ENCODE data around the gene ARRDC3. TPM values are rescaled to one million over a fixed set of nuclear protein-coding genes. Genes with fewer than 3 reads are reported as not detected.

ARRDC3 gene
- total RNA-seq, 1 experiment from 2014 or later = 32.0 TPM

DNA sequence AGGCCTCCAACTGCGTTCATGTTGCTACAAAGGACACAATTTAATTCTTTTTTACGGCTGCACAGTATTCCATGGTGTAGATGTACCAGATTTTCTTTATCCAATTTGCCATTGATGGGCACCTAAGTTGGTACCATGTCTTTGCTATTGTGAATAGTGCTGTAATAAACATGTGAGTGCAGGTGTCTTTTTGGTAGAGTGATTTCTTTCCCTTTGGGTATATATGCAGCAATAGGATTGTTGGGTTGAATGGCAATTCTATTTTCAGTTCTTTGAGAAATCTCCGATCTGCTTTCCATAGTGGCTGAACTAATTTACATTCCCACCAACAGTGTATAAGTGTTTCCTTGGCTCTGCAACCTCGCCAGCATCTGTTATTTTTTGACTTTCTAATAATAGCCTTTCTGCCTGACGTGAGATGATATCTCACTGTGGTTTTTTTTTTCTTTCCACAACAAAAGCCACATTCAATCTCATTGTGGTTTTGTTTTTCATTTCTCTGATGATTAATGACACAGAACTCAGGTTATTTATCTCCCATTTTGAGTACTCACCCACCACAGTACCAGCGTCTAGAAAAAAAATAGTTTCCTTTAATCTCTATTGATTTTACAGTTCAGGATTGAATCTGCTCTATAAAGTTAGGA is 21.9 kb downstream of the ARRDC3 start:
- no peak for DNase-seq
- ChIA-PET POLR2A (ENCODE audit: unreplicated experiment) (no interaction called here), CTCF (interaction anchor here (0.6 kb wide), 1 partner anchor 499 kb away, joined by 3 read pairs; no protein-coding TSS in a partner anchor)
- intact Hi-C loops (cut with micrococcal nuclease; ENCODE audit: unreplicated experiment) = no loop called here
- no peak overlapping the region for H3K4me3 ChIP-seq
- TF ChIP-seq EZH2 (IDR thresholded peaks at IDR 0.05; ENCODE audit: low read depth) = no peak
- TF ChIP-seq, protein P1, sequence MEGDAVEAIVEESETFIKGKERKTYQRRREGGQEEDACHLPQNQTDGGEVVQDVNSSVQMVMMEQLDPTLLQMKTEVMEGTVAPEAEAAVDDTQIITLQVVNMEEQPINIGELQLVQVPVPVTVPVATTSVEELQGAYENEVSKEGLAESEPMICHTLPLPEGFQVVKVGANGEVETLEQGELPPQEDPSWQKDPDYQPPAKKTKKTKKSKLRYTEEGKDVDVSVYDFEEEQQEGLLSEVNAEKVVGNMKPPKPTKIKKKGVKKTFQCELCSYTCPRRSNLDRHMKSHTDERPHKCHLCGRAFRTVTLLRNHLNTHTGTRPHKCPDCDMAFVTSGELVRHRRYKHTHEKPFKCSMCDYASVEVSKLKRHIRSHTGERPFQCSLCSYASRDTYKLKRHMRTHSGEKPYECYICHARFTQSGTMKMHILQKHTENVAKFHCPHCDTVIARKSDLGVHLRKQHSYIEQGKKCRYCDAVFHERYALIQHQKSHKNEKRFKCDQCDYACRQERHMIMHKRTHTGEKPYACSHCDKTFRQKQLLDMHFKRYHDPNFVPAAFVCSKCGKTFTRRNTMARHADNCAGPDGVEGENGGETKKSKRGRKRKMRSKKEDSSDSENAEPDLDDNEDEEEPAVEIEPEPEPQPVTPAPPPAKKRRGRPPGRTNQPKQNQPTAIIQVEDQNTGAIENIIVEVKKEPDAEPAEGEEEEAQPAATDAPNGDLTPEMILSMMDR (conservative IDR thresholded peaks at IDR 0.05) = no peak
- H3K79me2 ChIP-seq (ENCODE audit: low read depth) = no peaks in the 10 kb centered on the region
- no peaks in the 10 kb centered on the region for H3K9me3 ChIP-seq (ENCODE audit: insufficient read depth, low read depth)
- no peak overlapping the region for H3K4me2 ChIP-seq
- H3K4me1 ChIP-seq (replicated peaks; ENCODE audit: insufficient read depth) = peaks cover 26% of the 10 kb centered on the region
- no peaks in the 10 kb centered on the region for H3K36me3 ChIP-seq (ENCODE audit: low read depth)
- H4K20me1 ChIP-seq (ENCODE audit: insufficient read depth) = no peaks in the 10 kb centered on the region
- H3K27me3 ChIP-seq (ENCODE audit: insufficient read depth, low read depth) = no peaks in the 10 kb centered on the region
- BruUV-seq (replicated peaks) = no TSS peak
- no peak overlapping the region for H3K27ac ChIP-seq
- H3K9me2 ChIP-seq (ENCODE audit: insufficient read depth) = no peaks in the 10 kb centered on the region
- H3F3A ChIP-seq (ENCODE audit: insufficient read depth, low read depth) = peaks cover 8% of the 10 kb centered on the region; the same call in 1 of the 2 replicates
- no peak overlapping the region for H2AFZ ChIP-seq

DNA sequence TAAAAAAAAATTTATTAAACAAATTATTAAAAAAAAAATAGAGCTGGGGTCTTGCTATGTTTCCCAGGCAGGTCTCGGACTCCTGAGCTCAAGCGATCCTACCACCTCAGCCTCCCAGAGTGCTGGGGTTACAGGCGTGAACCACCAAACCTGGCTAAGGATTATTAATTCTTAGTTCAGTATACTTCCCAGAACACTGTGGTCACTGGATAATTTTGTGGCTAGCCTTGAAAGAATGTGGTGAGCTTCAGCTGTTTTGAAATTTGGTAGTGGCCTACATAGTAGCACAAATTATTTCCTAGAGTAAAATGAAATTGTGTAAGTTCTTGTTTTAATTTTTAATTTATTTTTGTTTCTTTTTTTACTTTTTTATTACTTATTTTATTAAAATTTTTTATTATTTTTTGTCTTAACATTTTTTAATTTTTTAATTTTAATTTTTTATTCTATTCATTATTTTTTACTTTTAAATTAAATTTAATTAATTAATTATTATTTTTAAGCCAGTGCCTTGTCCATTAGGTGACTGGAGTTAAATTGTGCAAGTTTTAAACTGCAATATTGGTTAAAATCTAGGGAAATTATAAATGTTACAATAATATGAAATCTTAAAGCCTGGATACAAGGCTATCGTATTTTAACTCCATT is 23.0 kb downstream of the ARRDC3 start:
- intact Hi-C loops (cut with micrococcal nuclease; ENCODE audit: unreplicated experiment) = no loop called here
- BruUV-seq (replicated peaks) = no TSS peak
- H3K4me2 ChIP-seq = no peak overlapping the region
- H3K4me3 ChIP-seq = no peak overlapping the region
- CTCF ChIA-PET = interaction anchor here (0.6 kb wide), 1 partner anchor 223 kb away, joined by 3 read pairs; no protein-coding TSS in a partner anchor
- TF ChIP-seq, protein P1 (conservative IDR thresholded peaks at IDR 0.05) = no peak
- no peak for TF ChIP-seq EZH2 (IDR thresholded peaks at IDR 0.05; ENCODE audit: low read depth)
- H3K9me3 ChIP-seq (ENCODE audit: insufficient read depth, low read depth) = no peaks in the 10 kb centered on the region
- H3K27me3 ChIP-seq (ENCODE audit: insufficient read depth, low read depth) = no peaks in the 10 kb centered on the region
- H3F3A ChIP-seq (ENCODE audit: insufficient read depth, low read depth) = peaks cover 8% of the 10 kb centered on the region; the same call in 1 of the 2 replicates
- no peaks in the 10 kb centered on the region for H4K20me1 ChIP-seq (ENCODE audit: insufficient read depth)
- no peak overlapping the region for H3K27ac ChIP-seq
- H3K9me2 ChIP-seq (ENCODE audit: insufficient read depth) = no peaks in the 10 kb centered on the region
- no peak for DNase-seq
- H3K36me3 ChIP-seq (ENCODE audit: low read depth) = no peaks in the 10 kb centered on the region
- POLR2A ChIA-PET (ENCODE audit: unreplicated experiment) = no interaction called here
- no peak overlapping the region for H2AFZ ChIP-seq
- H3K79me2 ChIP-seq (ENCODE audit: low read depth) = no peaks in the 10 kb centered on the region
- peaks cover 26% of the 10 kb centered on the region for H3K4me1 ChIP-seq (replicated peaks; ENCODE audit: insufficient read depth)

DNA sequence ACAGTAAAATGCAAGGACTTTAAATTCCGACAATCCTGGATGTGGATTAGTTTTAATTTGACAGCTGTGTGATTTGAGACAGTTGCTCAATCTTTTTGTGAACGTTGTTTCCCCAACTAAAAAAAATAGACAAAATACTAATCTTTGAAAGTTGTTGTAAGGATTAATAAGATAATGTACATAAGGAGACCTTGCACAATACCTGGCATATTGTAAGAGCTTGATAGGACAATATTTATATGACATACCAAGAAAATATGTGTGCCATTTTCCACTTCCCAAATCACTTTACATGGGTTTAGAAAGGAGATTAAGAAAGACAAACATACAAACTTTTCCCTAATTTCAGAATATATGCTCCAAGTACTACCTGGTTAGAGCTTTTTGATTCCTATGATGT is 25.3 kb downstream of the ARRDC3 start:
- CTCF ChIA-PET = no interaction called here
- no peaks in the 10 kb centered on the region for H3K79me2 ChIP-seq (ENCODE audit: low read depth)
- H4K20me1 ChIP-seq (ENCODE audit: insufficient read depth) = no peaks in the 10 kb centered on the region
- H3K9me2 ChIP-seq (ENCODE audit: insufficient read depth) = no peaks in the 10 kb centered on the region
- H3K4me1 ChIP-seq (replicated peaks; ENCODE audit: insufficient read depth) = peaks cover 26% of the 10 kb centered on the region
- H3F3A ChIP-seq (ENCODE audit: insufficient read depth, low read depth) = peaks cover 8% of the 10 kb centered on the region; the same call in 1 of the 2 replicates
- H3K36me3 ChIP-seq (ENCODE audit: low read depth) = no peaks in the 10 kb centered on the region
- BruUV-seq (replicated peaks) = no TSS peak
- no peak overlapping the region for H3K4me3 ChIP-seq
- POLR2A ChIA-PET (ENCODE audit: unreplicated experiment) = interaction anchor here (0.5 to 0.7 kb wide), 2 partner anchors 25 kb away, joined by 6 to 7 read pairs; partner anchors contain the start of gene ARRDC3
- H3K9me3 ChIP-seq (ENCODE audit: insufficient read depth, low read depth) = no peaks in the 10 kb centered on the region
- 0 out of 2 replicates have a peak overlapping the region, but pooled peaks have one; percentile 13 for H3K27ac ChIP-seq
- DNase-seq = peak in 1 of 2 experiments; percentile 63
- TF ChIP-seq EZH2 (IDR thresholded peaks at IDR 0.05; ENCODE audit: low read depth) = no peak
- TF ChIP-seq, protein P1 (conservative IDR thresholded peaks at IDR 0.05) = no peak
- no peak overlapping the region for H2AFZ ChIP-seq
- peak overlapping the region; percentile 35 for H3K4me2 ChIP-seq
- H3K27me3 ChIP-seq (ENCODE audit: insufficient read depth, low read depth) = no peaks in the 10 kb centered on the region
- intact Hi-C loops (cut with micrococcal nuclease; ENCODE audit: unreplicated experiment) = no loop called here
